ENCODE results near the gene PSMB3. TPM values are rescaled to one million over a fixed set of nuclear protein-coding genes. Genes with fewer than 3 reads are reported as not detected.

The PSMB3 gene
- polyA plus RNA-seq, 1 donor (not counting 4 experiments of a cell fraction or from before 2014, with no cell fraction given), result 294 TPM

DNA sequence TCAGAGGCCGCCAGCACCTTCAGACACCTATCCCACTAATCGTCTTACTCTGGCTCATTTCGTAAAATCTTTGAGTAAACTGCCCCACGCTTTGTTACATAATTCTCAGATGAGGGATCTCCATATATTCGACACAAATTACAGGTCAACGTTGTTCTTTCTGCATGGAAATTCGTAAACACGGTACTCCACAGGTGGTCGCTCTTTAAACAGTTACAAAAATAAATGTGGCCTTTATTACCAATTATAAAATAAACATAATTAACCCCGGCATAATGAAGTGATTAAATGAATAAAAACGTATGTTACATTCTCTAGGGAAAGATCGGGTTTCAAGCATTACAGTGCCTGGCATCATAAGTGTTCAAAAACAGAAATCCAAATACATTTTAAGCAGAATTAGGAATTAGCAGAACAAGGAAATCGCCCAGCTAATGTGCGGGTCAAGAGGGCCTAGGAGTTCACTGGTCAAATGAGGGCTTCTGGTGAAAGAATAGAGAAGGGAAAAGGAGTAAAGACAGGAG is 47.8 kb downstream of the PSMB3 start:
- TF ChIP-seq, protein P1, sequence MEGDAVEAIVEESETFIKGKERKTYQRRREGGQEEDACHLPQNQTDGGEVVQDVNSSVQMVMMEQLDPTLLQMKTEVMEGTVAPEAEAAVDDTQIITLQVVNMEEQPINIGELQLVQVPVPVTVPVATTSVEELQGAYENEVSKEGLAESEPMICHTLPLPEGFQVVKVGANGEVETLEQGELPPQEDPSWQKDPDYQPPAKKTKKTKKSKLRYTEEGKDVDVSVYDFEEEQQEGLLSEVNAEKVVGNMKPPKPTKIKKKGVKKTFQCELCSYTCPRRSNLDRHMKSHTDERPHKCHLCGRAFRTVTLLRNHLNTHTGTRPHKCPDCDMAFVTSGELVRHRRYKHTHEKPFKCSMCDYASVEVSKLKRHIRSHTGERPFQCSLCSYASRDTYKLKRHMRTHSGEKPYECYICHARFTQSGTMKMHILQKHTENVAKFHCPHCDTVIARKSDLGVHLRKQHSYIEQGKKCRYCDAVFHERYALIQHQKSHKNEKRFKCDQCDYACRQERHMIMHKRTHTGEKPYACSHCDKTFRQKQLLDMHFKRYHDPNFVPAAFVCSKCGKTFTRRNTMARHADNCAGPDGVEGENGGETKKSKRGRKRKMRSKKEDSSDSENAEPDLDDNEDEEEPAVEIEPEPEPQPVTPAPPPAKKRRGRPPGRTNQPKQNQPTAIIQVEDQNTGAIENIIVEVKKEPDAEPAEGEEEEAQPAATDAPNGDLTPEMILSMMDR (optimal IDR thresholded peaks at IDR 0.05 in 1 of 3, IDR thresholded peaks at IDR 0.05 in 1 of 3, conservative IDR thresholded peaks at IDR 0.05 in 1 of 3; ENCODE audit: extremely low read depth in 1 of 3, insufficient read depth in 2 of 3, low read length in 3 of 3), result no peak
- TF ChIP-seq EZH2 (IDR thresholded peaks at IDR 0.05; ENCODE audit: low read length), result no peak
- H2AFZ ChIP-seq (ENCODE audit: control insufficient read depth, low read length), result peak overlapping the region; percentile 40

GRCh38 chr17:38809828-38810227 is 57.3 kb downstream of the PSMB3 start:
- no peaks in the 10 kb centered on the region for H3K79me2 ChIP-seq (ENCODE audit: control insufficient read depth, insufficient read depth, low read length)
- H3K36me3 ChIP-seq (ENCODE audit: control insufficient read depth in 2 of 2, extremely low read depth in 1 of 2, insufficient read depth in 2 of 2, low read length in 2 of 2), result peaks cover 19 to 32% of the 10 kb centered on the region in 2 experiments
- dilution Hi-C loops (cut with MboI; ENCODE audit: extremely low pct_ligation_motif_present, low sequenced_read_pairs), result no loop called here

More for the DNA sequence above, 47.8 kb downstream of the PSMB3 start:
- DNase-seq (ENCODE audit: low read depth, low spot score), result no peak
- Histone ChIP-seq H3K4me2 (ENCODE audit: control insufficient read depth, extremely low read depth, insufficient read depth, low read depth, low read length) (peak overlapping the region; percentile 77), H3K9me3 (ENCODE audit: control insufficient read depth, low read depth, low read length) (no peaks in the 10 kb centered on the region), H3K79me2 (ENCODE audit: control insufficient read depth, insufficient read depth, low read length) (peaks cover 38% of the 10 kb centered on the region), H3K4me1 (ENCODE audit: control insufficient read depth, extremely low read depth, insufficient read depth, low read length) (peaks cover 20% of the 10 kb centered on the region), H3K4me3 (ENCODE audit: control insufficient read depth in 2 of 3, extremely low read depth in 1 of 3, insufficient read depth in 2 of 3, low read depth in 1 of 3, low read length in 3 of 3) (peak overlapping the region; percentile 60 to 90 (median 66)), H3K36me3 (ENCODE audit: control insufficient read depth in 2 of 2, extremely low read depth in 1 of 2, insufficient read depth in 2 of 2, low read length in 2 of 2) (peaks cover 16 to 17% of the 10 kb centered on the region in 2 experiments), H3K9me1 (ENCODE audit: control insufficient read depth, extremely low read depth, insufficient read depth, low read length) (peaks cover 2% of the 10 kb centered on the region), H3K9ac (ENCODE audit: control insufficient read depth, extremely low read depth, insufficient read depth, low read length) (peak overlapping the region; percentile 86), H3K27me3 (ENCODE audit: control insufficient read depth, extremely low read depth, insufficient read depth, low read length) (no peaks in the 10 kb centered on the region), H3K27ac (ENCODE audit: control insufficient read depth, insufficient read depth, low read length) (peak overlapping the region; percentile 85), H4K20me1 (ENCODE audit: control insufficient read depth, extremely low read depth, insufficient read depth, low read length) (no peaks in the 10 kb centered on the region)
- FAIRE-seq, result no peak
- dilution Hi-C loops (cut with MboI; ENCODE audit: extremely low pct_ligation_motif_present, low sequenced_read_pairs), result no loop called here

More at GRCh38 chr17:38809828-38810227, 57.3 kb downstream of the PSMB3 start:
- Histone ChIP-seq H3K9me1 (ENCODE audit: control insufficient read depth, extremely low read depth, insufficient read depth, low read length) (no peaks in the 10 kb centered on the region), H3K4me2 (ENCODE audit: control insufficient read depth, extremely low read depth, insufficient read depth, low read depth, low read length) (no peak overlapping the region), H3K9me3 (ENCODE audit: control insufficient read depth, low read depth, low read length) (no peaks in the 10 kb centered on the region), H3K9ac (ENCODE audit: control insufficient read depth, extremely low read depth, insufficient read depth, low read length) (no peak overlapping the region), H4K20me1 (ENCODE audit: control insufficient read depth, extremely low read depth, insufficient read depth, low read length) (no peaks in the 10 kb centered on the region), H3K27me3 (ENCODE audit: control insufficient read depth, extremely low read depth, insufficient read depth, low read length) (no peaks in the 10 kb centered on the region), H3K27ac (ENCODE audit: control insufficient read depth, insufficient read depth, low read length) (no peak overlapping the region), H2AFZ (ENCODE audit: control insufficient read depth, low read length) (no peak overlapping the region), H3K4me3 (ENCODE audit: control insufficient read depth in 2 of 3, extremely low read depth in 1 of 3, insufficient read depth in 2 of 3, low read depth in 1 of 3, low read length in 3 of 3) (no peak overlapping the region), H3K4me1 (ENCODE audit: control insufficient read depth, extremely low read depth, insufficient read depth, low read length) (no peaks in the 10 kb centered on the region)
- TF ChIP-seq, protein P1 (optimal IDR thresholded peaks at IDR 0.05 in 1 of 3, IDR thresholded peaks at IDR 0.05 in 1 of 3, conservative IDR thresholded peaks at IDR 0.05 in 1 of 3; ENCODE audit: extremely low read depth in 1 of 3, insufficient read depth in 2 of 3, low read length in 3 of 3), result no peak
- TF ChIP-seq EZH2 (IDR thresholded peaks at IDR 0.05; ENCODE audit: low read length), result no peak
- DNase-seq (ENCODE audit: low read depth, low spot score), result no peak
- no peak for FAIRE-seq

Small RNA genes within 50 kb of the gene (small RNA-seq; reads per million reads assigned to genes)
- 0 reads per million in 3 experiments for gene MIR4726 (ENCODE audit: insufficient read length in 3 of 3, low read depth in 3 of 3, low replicate concordance in 1 of 3)
- 0 to 0.50 (median 0) reads per million in 3 experiments for gene RNA5SP440 (ENCODE audit: insufficient read length in 3 of 3, low read depth in 3 of 3, low replicate concordance in 1 of 3)
- gene RNU6-866P (ENCODE audit: insufficient read length in 3 of 3, low read depth in 3 of 3, low replicate concordance in 1 of 3), result 0 reads per million in 3 experiments

Other genes with a start within 250 kb of the PSMB3 start
- gene SRCIN1, start 146.8 kb upstream of the PSMB3 start, polyA plus RNA-seq, result 0.31 to 0.41 TPM (median 0.37 TPM) in 3 replicates
- 2.1 to 4.4 TPM (median 3.2 TPM) in 3 replicates for gene EPOP, start 77.8 kb upstream of the PSMB3 start, polyA plus RNA-seq
- 17.4 to 18.1 TPM (median 17.7 TPM) in 3 replicates for gene MLLT6, start 47.5 kb upstream of the PSMB3 start, polyA plus RNA-seq
- 10.4 to 25.6 TPM (median 17.1 TPM) in 3 replicates for gene CISD3, start 22.4 kb upstream of the PSMB3 start, polyA plus RNA-seq
- 3.3 to 6.9 TPM (median 4.1 TPM) in 3 replicates for gene PCGF2, start 4.4 kb upstream of the PSMB3 start, polyA plus RNA-seq
- 26.4 to 29.2 TPM (median 29.2 TPM) in 3 replicates for gene PIP4K2B, start 46.8 kb downstream of the PSMB3 start, polyA plus RNA-seq
- 12.7 to 15.3 TPM (median 14.9 TPM) in 3 replicates for gene CWC25, start 72.6 kb downstream of the PSMB3 start, polyA plus RNA-seq
- gene RPL23, start 101.0 kb downstream of the PSMB3 start, polyA plus RNA-seq, result 2,125 to 2,966 TPM (median 2,468 TPM) in 3 replicates
- gene LASP1, start 117.3 kb downstream of the PSMB3 start, polyA plus RNA-seq, result 72.5 to 117 TPM (median 88.1 TPM) in 3 replicates
- 0.03 TPM in 1 of 3 replicates, not detected in the others for gene FBXO47, start 214.7 kb downstream of the PSMB3 start, polyA plus RNA-seq

All from keratinocyte (primary cell).